ENCODE data around the gene USP48.

Gene USP48

DNA sequence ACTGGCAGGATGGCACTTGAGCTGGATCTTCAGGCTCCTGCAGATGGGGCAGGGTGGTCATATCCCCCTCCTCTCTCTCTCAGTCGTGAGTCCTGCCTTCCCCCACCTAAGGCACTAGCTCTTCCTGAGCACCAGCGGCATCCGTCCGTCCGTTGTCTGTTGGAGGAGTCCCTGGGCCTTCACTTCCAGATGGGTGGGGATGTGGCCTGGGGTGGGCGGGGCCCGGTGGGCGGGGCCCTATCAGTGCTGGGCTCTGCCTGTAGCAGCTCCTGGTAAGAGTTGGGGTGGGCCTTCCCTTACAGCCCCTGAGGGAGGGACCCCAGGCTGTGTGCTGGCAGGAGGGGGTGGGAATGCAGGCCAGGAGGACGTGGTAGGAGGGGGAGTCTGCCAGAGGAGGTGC lies 39.4 kb upstream of the USP48 start:
- TF ChIP-seq, protein P1, sequence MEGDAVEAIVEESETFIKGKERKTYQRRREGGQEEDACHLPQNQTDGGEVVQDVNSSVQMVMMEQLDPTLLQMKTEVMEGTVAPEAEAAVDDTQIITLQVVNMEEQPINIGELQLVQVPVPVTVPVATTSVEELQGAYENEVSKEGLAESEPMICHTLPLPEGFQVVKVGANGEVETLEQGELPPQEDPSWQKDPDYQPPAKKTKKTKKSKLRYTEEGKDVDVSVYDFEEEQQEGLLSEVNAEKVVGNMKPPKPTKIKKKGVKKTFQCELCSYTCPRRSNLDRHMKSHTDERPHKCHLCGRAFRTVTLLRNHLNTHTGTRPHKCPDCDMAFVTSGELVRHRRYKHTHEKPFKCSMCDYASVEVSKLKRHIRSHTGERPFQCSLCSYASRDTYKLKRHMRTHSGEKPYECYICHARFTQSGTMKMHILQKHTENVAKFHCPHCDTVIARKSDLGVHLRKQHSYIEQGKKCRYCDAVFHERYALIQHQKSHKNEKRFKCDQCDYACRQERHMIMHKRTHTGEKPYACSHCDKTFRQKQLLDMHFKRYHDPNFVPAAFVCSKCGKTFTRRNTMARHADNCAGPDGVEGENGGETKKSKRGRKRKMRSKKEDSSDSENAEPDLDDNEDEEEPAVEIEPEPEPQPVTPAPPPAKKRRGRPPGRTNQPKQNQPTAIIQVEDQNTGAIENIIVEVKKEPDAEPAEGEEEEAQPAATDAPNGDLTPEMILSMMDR (conservative IDR thresholded peaks at IDR 0.05; ENCODE audit: low read depth, low read length), result no peak
- no peak for DNase-seq (ENCODE audit: low read depth)

GRCh38 chr1:21821385-21822019 lies 38.6 kb upstream of the USP48 start:
- DNase-seq (ENCODE audit: low read depth), result no peak
- TF ChIP-seq, protein P1 (conservative IDR thresholded peaks at IDR 0.05; ENCODE audit: low read depth, low read length), result no peak
- H3K4me3 ChIP-seq (ENCODE audit: low read depth, low read length), result no peak overlapping the region

More for the DNA sequence above, 39.4 kb upstream of the USP48 start:
- H3K4me3 ChIP-seq (ENCODE audit: low read depth, low read length), result no peak overlapping the region

DNA sequence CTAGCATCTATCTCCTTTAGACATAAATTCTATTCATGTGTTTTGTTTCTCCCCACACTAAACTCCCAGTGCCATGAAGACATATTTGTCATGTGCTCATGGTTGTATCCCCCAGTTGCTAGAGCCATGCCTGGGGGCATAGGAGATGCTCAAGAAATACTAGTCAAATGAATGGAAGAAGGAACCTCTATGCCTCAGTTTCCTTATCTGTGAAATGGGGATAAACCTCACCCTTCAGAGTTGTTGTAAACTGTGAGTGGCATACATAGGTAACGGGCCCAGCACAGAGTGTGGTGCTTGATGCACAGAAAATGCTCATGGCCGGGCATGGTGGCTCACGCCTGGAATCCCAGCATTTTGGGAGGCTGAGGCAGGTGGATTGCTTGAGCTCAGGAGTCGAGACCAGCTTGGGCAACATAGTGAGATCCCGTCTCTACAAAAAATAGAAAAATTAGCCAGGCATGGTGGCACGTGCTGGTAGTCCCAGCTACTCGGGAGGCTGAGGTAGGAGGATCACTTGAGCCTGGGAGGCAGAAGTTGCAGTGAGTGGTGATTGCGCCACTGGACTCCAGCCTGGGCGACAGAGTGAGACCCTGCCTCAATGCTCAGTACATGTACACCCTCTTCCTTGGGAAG lies 37.8 kb upstream of the USP48 start:
- TF ChIP-seq, protein P1 (conservative IDR thresholded peaks at IDR 0.05; ENCODE audit: low read depth, low read length), result no peak
- no peak for DNase-seq (ENCODE audit: low read depth)
- H3K4me3 ChIP-seq (ENCODE audit: low read depth, low read length), result no peak overlapping the region

- no peak overlapping the region for H3K4me3 ChIP-seq (ENCODE audit: low read depth, low read length)
- TF ChIP-seq, protein P1 (conservative IDR thresholded peaks at IDR 0.05; ENCODE audit: low read depth, low read length), result no peak
- DNase-seq (ENCODE audit: low read depth), result peak; percentile 20
Observed at GRCh38 chr1:21818656-21819055, 35.7 kb upstream of the USP48 start.

DNA sequence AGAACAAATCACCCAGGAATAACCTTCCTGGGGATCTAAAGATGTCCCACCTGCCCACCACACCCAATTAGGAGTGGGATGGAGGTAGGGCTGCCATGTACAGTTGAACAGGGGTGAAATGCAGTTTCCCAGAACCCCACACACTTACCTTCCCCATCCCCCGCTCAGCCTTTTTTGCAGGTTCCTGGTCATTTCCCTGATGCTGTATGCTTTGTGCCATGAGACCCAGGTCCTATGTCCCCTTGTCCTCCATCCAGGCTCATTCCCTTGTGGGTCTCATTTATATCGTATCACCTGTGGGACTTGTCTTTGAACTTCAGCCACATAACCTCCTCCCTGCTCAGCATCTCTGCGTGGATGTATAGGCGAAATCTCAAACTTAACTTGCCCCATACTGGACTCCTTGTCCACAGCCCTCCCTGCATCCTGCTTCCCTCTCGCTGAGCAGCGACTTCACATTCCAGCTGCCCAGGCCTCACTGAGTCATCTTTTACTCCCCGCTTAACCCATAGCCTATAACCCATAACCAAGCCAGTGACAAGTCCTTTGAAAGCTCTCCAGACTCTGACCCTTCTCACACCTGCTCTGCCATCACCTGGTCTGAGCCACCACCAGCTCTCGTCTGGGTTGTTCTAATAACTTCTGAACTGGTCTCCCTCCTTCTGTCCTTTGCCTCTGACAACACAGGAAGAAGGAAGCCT lies 33.8 kb upstream of the USP48 start:
- DNase-seq (ENCODE audit: low read depth), result peak; percentile 77
- H3K4me3 ChIP-seq (ENCODE audit: low read depth, low read length), result no peak overlapping the region
- TF ChIP-seq, protein P1 (conservative IDR thresholded peaks at IDR 0.05; ENCODE audit: low read depth, low read length), result peak; percentile 2

GRCh38 chr1:21815724-21816321 lies 32.9 kb upstream of the USP48 start:
- TF ChIP-seq, protein P1 (conservative IDR thresholded peaks at IDR 0.05; ENCODE audit: low read depth, low read length), result no peak

More at GRCh38 chr1:21815724-21816321, 32.9 kb upstream of the USP48 start:
- DNase-seq (ENCODE audit: low read depth), result no peak
- no peak overlapping the region for H3K4me3 ChIP-seq (ENCODE audit: low read depth, low read length)

Measured in choroid plexus epithelial cell (primary cell).